Epithelial cell of esophagus (primary cell): Measurements from ENCODE around the gene NIPAL1.

Experiments
- DNase-seq: peaks from one replicate; pipeline ENCODE4 v3.0.0; 2010; ENCODE audit warnings: low read depth
- H3K4me3 ChIP-seq: 2 replicates; pipeline ENCODE4 v1.5.1; 2011; ENCODE audit warnings: mild to moderate bottlenecking, low read length, control low read depth
- CTCF ChIP-seq: IDR thresholded peaks from 2 replicates; pipeline ENCODE4 v1.5.1; 2011; ENCODE audit warnings: low read depth, mild to moderate bottlenecking, low read length, control low read depth, inconsistent platforms; ENCODE audit not compliant: insufficient read depth; ENCODE audit errors: missing control alignments

NIPAL1 gene

GRCh38 chr4:48015216-48015615 is 1.4 kb upstream of the NIPAL1 start:
- DNase-seq = peak; percentile 85
- TF ChIP-seq CTCF = no peak
- peak overlapping the region; percentile 87 for H3K4me3 ChIP-seq

- no peak for TF ChIP-seq CTCF
- H3K4me3 ChIP-seq = peak overlapping the region; percentile 87
- DNase-seq = peak; percentile 11
These were observed 894 bp upstream of the NIPAL1 start for GRCh38 chr4:48015678-48016077.

GRCh38 chr4:48017108-48017571 is 568 bp downstream of the NIPAL1 start:
- no peak for TF ChIP-seq CTCF
- H3K4me3 ChIP-seq = peak overlapping the region; percentile 87
- peak; percentile 98 for DNase-seq

- H3K4me3 ChIP-seq = peak overlapping the region; percentile 87
- no peak for TF ChIP-seq CTCF
- peak; percentile 33 for DNase-seq
These were observed 1.5 kb downstream of the NIPAL1 start for GRCh38 chr4:48018112-48018511.

GRCh38 chr4:48021100-48021499 is 4.5 kb downstream of the NIPAL1 start:
- no peak for TF ChIP-seq CTCF
- H3K4me3 ChIP-seq = no peak overlapping the region
- DNase-seq = no peak

GRCh38 chr4:48022192-48022799 is 5.7 kb downstream of the NIPAL1 start:
- no peak for TF ChIP-seq CTCF
- no peak overlapping the region for H3K4me3 ChIP-seq
- no peak for DNase-seq

- no peak for DNase-seq
- H3K4me3 ChIP-seq = no peak overlapping the region
- no peak for TF ChIP-seq CTCF
These were observed 8.0 kb downstream of the NIPAL1 start for GRCh38 chr4:48024522-48024921.
